ENCODE data around the gene RAB44.

The RAB44 gene

GRCh38 chr6:36685166-36685924 lies 12.3 kb upstream of the RAB44 start:
- TF ChIP-seq CTCF (IDR thresholded peaks at IDR 0.05; ENCODE audit: low read depth, low read length) = no peak
- no peak overlapping the region for H3K4me3 ChIP-seq (ENCODE audit: low read depth, low read length)
- DNase-seq = no peak
- no peaks in the 10 kb centered on the region for H3K9me3 ChIP-seq
- no peaks in the 10 kb centered on the region for H3K36me3 ChIP-seq
- H3K27me3 ChIP-seq = no peaks in the 10 kb centered on the region
- H3K4me1 ChIP-seq = no peaks in the 10 kb centered on the region

- Histone ChIP-seq H3K36me3 (no peaks in the 10 kb centered on the region), H3K4me3 (ENCODE audit: low read depth, low read length) (no peak overlapping the region), H3K9me3 (no peaks in the 10 kb centered on the region), H3K27me3 (no peaks in the 10 kb centered on the region), H3K4me1 (no peaks in the 10 kb centered on the region)
- no peak for TF ChIP-seq CTCF (IDR thresholded peaks at IDR 0.05; ENCODE audit: low read depth, low read length)
- no peak for DNase-seq
Observed at GRCh38 chr6:36685926-36686667, 11.5 kb upstream of the RAB44 start.

- no peak for DNase-seq
- no peak for TF ChIP-seq CTCF (IDR thresholded peaks at IDR 0.05; ENCODE audit: low read depth, low read length)
- Histone ChIP-seq H3K27me3 (no peaks in the 10 kb centered on the region), H3K36me3 (no peaks in the 10 kb centered on the region), H3K4me1 (no peaks in the 10 kb centered on the region), H3K4me3 (ENCODE audit: low read depth, low read length) (no peak overlapping the region), H3K9me3 (no peaks in the 10 kb centered on the region)
Observed at GRCh38 chr6:36686668-36687513, 10.7 kb upstream of the RAB44 start.

- Histone ChIP-seq H3K27me3 (no peaks in the 10 kb centered on the region), H3K4me1 (no peaks in the 10 kb centered on the region), H3K36me3 (no peaks in the 10 kb centered on the region), H3K4me3 (ENCODE audit: low read depth, low read length) (no peak overlapping the region), H3K9me3 (no peaks in the 10 kb centered on the region)
- no peak for DNase-seq
- TF ChIP-seq CTCF (IDR thresholded peaks at IDR 0.05; ENCODE audit: low read depth, low read length) = no peak
Observed at GRCh38 chr6:36688063-36688738, 9.4 kb upstream of the RAB44 start.

GRCh38 chr6:36688739-36689075 lies 8.9 kb upstream of the RAB44 start:
- no peak for DNase-seq

More at GRCh38 chr6:36688739-36689075, 8.9 kb upstream of the RAB44 start:
- H3K27me3 ChIP-seq = no peaks in the 10 kb centered on the region
- H3K4me3 ChIP-seq (ENCODE audit: low read depth, low read length) = no peak overlapping the region
- H3K4me1 ChIP-seq = no peaks in the 10 kb centered on the region
- H3K9me3 ChIP-seq = no peaks in the 10 kb centered on the region
- no peaks in the 10 kb centered on the region for H3K36me3 ChIP-seq
- TF ChIP-seq CTCF (IDR thresholded peaks at IDR 0.05; ENCODE audit: low read depth, low read length) = no peak
